Skin epidermis (tissue), 12 donors: ENCODE results near the gene RAMP3.

Experiments used
- H3K27ac ChIP-seq, 21 experiments: fragments of 200-600 bp; sonication (generic) in 11 of 21; one replicate each; pipeline ENCODE4 v1.5.0; 2020; ENCODE audit warnings: mild to moderate bottlenecking in 3 of 21, inconsistent platforms in 2 of 21, moderate library complexity in 2 of 21
- H3K4me3 ChIP-seq, 7 experiments: fragments of 200-600 bp; sonication (generic) in 2 of 7; one replicate each; pipeline ENCODE4 v1.5.0; 2020; ENCODE audit warnings: inconsistent platforms in 2 of 7, mild to moderate bottlenecking in 2 of 7, moderate library complexity in 1 of 7

Gene RAMP3

DNA sequence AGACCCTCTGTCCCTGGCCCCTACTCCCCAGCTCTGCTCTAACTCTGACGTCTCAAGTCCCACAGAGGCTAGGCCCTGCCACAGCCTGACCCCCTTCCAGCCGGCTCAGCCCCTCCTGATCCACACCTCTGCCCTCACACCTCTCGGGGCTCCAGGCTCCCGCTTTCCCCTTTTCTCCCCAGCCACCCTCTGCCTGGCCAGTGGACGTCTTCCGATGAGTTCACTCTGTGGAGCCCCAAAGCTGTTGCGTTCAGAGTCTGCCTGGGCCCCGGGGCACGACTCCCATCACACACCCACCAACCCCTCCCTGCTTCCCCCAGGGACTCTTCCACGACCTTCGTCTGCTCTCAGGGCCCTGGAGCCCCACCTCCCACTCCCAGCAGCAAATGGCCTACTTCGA is 27.7 kb upstream of the RAMP3 start:
- Histone ChIP-seq H3K4me3 (no peak overlapping the region), H3K27ac (no peak overlapping the region)

DNA sequence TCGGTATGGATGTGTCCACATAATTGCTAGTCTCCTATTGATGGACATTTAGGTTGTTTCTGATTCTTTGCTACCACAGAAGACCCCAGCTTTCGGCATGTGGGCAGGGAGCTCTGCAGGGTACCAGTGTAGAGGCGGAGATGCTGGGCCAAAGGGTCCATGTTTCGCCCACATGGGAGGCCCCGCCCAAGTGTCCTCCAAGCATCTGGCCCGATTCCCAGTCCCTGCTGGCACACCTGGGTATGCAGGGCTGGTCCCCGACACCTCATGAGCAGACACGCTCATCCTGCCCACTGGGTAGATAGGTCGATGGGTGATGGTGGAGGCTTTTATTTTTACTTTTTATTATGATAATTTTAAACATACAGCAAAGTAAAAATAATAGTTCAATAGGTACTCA is 26.7 kb upstream of the RAMP3 start:
- H3K27ac ChIP-seq, result no peak overlapping the region
- H3K4me3 ChIP-seq, result no peak overlapping the region

DNA sequence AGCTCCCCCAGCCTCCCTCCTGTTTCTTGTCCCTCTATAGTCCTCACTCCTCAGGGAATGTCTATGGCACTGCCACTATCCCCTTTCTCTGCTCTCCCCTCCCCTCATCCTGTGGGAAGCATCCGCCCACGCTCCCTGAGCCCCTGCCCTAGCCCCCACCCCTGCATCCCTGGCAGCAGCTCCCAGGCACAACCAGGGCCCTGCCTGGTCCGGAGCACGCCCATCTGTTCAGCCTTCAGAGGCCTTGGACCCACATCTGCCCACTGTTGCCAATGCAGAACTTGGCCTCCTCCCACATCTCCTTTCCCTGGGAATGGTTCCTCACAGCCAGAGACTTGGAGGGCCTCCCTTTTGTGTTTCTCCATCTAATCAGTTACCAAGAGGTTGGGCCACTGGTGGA is 25.7 kb upstream of the RAMP3 start:
- H3K27ac ChIP-seq, result no peak overlapping the region

DNA sequence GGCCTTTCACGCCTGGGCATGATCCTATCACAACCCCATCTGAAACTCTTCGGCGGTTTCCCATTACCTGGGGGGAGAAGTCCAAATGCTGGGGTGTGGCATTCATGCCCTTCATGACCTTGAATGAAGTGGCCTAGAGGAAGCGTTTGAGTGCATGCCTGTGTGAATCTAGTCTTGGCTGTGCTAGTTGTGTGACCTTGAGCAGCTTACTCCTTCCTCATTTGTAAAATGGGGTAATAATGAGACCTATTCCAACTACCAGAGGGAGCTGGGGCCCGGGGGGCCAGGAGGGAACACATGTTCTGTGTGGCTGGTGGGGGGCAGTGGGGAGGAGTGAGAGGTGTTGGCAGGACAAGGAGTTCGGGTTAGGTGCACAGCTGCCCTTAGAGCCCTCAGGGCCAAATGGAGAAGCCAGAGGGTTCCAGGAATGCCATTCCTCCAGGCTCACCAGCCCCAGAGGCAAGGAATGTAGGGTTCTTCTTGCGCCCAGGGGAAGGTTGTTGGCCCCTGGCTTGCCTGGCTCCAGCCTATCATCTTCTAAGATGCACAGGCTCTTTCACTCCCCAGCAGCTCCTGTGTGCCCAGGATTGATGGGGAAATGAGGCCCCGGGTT is 24.8 kb upstream of the RAMP3 start:
- no peak overlapping the region for H3K4me3 ChIP-seq
- no peak overlapping the region for H3K27ac ChIP-seq

More for the DNA sequence above, 25.7 kb upstream of the RAMP3 start:
- H3K4me3 ChIP-seq, result no peak overlapping the region

DNA sequence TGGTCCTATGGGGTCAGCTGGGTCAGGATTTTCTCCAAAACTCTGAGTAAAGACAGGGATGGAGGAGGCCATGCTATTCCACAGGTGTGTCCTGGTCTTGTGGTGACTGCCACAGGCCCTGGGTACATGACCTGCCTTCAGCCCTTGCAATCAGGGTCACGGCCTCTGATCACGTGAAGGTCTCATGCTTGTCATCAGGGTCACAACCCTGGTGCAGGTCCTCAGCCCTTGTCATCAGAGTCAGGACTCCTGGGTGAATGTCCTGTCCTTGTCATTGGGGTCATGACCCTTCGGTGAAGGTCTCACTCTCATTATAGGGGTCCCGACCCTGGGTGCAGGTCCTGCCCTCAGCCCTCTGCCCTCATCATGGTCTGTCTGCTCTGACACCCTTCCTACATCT is 24.2 kb upstream of the RAMP3 start:
- Histone ChIP-seq H3K27ac (no peak overlapping the region), H3K4me3 (no peak overlapping the region)

DNA sequence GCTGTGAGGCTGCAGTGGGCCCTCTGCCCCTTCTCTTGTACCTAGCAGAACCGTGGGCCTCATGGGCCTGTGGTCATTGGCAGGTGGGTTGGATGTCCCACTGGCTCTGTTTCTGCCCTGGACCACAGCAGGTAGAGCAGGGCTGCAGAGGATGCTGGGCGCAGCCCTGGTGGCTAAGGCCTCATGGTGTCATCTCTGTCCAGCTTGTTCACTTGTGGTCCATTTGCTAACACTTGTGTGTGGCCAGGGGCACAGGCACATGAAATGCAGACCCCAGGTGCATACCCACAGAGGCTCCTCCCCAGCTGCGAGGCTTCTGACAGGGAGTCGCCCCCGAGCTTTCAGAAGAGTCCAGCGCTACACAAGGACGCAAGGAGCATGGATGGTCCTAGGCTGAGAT is 23.7 kb upstream of the RAMP3 start:
- Histone ChIP-seq H3K4me3 (no peak overlapping the region), H3K27ac (no peak overlapping the region)

DNA sequence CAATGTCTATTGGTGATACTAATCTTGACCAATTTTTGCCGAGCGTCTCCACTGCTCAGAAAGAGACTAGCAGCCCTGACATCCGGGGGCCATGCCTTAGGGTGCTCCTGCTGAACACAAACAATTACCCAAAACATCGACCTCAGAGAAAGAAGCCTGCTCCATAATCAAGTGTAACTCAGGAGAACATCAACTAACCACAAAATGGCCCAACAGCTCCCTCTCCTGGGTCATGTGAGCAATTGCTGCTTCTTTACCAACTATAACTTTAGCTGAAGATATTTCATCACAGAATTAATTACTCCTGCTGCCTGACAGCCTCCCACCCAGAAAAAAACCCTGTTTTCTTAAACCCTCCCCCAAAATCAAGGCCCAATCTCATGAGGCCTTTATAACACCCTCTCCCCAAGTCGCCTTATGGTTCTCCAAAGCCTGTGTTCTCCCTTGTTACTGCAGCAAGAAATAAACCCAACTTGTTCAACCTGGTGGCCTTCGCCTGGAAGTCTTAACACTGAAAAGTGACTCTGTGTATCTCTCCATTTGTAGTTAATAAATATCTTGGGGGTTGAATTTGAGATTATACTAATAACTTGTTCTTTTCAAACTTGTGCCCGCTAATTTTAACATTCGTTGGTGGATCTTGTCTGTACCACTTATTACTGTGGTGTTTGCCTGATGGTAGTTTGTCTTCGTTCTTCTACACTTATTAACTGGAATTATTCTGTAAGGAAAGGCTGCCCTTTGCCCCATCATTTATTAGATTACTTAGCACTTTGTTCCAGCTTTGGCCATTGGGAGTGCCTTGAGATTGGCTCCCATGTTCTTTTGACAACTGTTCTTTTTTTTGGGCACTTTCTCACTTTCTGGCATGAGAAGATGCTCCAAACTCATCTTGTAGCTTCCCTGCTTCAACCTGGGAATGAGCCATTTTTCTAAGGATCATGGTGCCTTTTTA is 21.2 kb upstream of the RAMP3 start:
- H3K4me3 ChIP-seq, result no peak overlapping the region
- no peak overlapping the region for H3K27ac ChIP-seq

DNA sequence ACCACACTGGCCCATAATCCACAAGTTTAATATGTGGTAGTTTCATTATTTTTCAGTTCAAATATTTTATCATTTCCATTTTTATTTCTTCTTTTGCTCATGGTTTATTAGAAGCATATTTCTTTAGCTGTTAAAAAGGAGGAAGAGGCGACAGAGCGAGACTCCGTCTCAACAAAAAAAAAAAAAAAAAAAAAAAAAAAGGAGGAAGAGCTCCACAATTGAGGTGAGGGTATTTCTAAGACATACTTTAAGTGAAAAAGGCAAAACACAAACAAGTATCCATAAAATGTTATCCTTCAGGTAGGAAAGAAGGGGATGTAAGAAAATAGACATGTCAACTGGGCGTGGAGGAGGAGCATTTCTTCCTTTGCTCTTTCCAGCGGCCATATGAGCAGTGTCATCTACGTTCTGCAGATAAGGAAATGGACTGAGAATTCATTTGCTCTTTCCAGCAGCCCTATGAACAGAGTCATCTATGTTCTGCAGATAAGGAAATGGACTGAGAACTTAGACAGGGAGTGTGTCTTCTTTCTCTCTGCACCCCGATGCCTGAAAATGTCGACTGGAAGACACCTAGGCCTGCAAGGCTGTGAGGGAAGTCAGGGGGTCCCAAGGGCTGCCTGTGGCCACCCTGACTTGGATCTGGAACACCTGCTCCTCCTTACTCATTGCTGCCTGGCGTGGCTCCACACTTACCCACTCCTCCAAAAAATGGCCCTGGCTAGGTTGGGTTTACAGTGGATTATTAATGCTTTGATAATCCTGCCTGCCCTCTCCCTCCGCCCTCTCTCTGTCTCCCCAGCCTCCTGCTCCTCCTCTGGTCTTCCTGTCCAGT is 18.9 kb upstream of the RAMP3 start:
- no peak overlapping the region for H3K27ac ChIP-seq
- H3K4me3 ChIP-seq, result no peak overlapping the region

DNA sequence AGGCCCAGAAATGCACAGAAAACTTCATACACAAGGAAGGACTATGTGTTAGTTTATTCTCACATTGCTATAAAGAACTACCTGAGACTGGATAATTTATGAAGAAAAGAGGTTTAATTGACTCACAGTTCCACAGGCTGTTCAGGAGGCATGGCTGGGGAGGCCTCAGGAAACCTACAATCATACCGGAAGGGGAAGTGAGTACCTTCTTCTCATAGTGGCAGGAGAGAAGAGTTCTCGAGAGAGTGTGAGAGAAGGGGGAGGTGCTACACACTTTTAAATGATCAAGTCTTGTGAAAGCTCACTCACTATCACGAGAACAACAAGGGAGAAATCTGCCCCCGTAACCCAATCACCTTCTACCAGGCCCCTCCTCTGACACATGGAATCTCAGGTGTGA is 16.8 kb upstream of the RAMP3 start:
- Histone ChIP-seq H3K27ac (no peak overlapping the region), H3K4me3 (no peak overlapping the region)

DNA sequence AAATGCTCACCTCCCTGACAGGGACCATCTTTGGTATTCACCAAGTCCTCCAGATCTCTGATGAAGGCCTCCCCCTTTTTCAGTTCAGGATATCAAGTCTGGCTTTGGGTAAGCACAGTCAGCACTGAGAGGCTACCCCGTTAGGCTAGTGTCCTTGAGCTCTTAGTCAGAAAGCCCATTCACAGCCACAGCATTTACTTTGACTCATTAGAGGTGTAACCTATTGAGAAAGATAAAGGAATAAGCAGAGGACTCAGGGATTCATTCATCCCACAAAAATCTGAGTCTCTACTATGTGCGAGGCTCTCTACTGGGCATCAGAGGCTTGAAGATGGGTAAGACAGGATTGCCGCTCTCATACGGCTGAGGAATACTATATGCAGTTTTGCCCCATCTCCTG is 14.0 kb upstream of the RAMP3 start:
- Histone ChIP-seq H3K4me3 (no peak overlapping the region), H3K27ac (no peak overlapping the region)

DNA sequence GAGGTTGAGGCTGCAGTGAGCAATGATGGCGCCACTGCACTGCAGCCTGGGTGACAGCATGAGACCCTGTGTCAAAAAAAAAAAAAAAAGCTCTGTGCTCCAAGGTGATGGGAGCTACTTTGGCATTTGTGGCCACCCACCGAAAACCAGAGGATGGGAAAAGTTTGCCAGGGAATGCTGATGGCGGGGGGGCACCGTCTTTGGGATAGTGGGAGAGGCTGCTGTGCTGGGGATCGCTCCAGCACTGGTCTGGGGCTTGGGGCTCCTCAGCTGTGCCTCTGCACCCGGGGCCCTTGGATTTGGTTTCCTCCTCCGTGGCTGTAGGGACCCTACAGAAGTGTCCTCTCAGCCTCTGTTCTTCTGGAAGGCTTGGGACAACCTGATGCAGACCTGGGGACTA is 11.7 kb upstream of the RAMP3 start:
- H3K4me3 ChIP-seq, result no peak overlapping the region

DNA sequence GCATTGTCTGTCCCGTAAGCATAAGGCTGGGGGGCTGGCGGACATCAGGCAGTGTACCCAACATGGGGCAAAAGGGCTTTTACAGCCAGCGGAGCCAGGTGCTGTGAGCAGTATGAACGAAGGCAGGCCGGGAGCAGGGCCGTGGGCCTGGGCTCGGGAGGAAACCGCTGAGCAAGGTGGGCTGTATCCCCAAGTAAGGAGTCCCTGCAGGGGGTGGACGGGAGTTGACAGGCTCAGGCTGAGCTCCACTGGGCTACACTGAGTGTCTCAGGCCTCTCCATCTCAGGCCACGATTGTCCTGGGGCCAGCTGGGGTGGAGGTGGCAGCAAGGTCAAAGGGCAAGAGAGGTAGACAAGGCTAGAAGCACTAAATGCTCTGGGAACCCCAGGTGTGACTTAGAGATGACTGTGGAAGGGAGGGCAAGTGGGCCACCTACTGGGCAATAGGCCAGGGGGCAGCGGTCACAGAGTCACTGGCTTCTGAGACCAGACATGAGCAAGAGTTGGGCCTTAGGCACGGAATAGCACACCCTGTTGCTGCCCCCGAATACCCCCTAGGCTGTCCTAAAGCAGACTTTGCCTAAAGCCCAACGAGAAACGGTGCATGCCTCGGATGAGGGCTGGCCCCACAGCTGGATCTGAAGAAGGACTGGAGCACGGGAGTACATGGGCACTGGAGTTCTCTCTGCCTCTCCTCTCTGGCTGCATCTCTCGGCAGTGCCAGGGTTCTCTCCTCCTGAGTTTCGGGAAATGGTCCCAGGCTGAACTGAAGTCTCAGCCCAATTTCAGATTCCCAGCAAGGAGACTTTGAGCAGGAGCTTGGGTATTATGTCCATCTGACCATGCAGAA is 10.8 kb upstream of the RAMP3 start:
- H3K27ac ChIP-seq, result no peak overlapping the region
- H3K4me3 ChIP-seq, result no peak overlapping the region

More for the DNA sequence above, 11.7 kb upstream of the RAMP3 start:
- no peak overlapping the region for H3K27ac ChIP-seq

DNA sequence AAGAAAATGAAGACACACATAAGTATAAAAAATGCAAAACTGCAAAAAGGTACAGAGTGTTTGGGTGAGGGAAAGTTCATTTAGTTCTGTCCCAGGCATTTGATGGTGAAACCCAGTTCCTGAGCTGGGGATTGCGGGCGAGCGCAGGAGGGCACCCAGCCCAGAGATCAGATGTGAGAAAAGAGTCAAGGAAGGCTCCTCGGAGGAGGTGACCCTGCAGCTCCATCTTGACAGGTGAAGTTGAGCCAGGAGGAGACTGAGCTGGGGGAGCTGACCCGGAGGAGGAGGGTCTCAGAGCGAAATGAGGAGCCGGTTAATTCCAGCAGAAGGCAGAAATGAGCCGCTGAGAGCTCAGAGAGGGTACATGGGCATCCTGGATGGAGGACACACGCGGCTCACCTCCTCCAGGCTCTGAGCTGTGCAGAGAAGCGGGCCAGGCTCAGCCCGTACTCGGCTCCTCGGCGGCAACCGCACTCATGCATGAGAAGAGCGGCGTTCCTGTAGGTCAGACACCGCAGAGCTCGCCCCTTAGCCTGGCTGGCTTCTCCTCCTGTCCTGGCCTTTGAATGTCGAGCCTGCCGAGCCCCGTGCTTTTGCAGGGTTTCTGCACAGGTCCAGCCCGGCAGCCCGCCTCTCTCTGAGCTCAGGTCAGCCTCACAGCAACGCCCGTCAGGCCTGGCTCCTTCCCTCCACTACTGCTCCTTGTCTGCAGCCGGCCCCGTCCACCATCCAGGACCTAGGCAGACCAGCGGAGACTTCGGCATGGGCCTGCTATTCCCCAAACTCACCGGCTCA is 9.5 kb upstream of the RAMP3 start:
- Histone ChIP-seq H3K4me3 (no peak overlapping the region), H3K27ac (no peak overlapping the region)

DNA sequence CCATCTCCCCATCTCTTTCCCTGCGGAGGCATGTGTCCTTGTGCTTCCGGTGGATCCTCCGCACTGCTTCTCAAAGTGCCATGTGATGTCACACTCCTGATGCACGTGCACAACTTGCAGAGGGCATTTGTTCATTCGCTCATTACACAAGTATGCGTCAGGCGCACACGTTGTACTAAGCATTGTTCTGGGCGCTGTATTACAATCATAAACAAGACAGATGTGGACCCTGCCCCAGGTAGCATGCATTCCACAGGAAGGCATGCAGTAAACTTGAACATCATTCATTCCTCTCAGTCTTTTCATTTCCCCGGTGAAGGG is 9.0 kb upstream of the RAMP3 start:
- no peak overlapping the region for H3K27ac ChIP-seq
- H3K4me3 ChIP-seq, result no peak overlapping the region

DNA sequence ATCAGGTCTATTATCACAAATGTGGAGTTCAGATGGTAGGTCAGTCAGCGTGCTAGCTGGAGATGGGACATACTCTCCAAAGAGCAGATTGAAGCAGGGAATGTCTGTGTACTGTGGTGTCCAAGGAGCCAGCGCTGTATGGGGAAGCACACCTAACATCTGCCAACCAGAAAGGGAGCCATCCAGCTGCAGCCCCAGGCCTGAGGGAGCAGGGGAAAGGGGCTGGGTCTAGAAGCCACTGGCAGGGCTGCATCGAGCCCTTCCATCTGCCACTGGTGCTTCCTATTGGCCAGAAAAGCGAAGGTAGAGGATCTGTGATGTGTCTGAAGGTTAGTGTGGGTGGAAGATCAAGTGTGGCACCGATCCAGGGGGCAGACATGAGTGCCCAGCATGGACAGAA is 8.0 kb upstream of the RAMP3 start:
- H3K4me3 ChIP-seq, result no peak overlapping the region
- H3K27ac ChIP-seq, result no peak overlapping the region

DNA sequence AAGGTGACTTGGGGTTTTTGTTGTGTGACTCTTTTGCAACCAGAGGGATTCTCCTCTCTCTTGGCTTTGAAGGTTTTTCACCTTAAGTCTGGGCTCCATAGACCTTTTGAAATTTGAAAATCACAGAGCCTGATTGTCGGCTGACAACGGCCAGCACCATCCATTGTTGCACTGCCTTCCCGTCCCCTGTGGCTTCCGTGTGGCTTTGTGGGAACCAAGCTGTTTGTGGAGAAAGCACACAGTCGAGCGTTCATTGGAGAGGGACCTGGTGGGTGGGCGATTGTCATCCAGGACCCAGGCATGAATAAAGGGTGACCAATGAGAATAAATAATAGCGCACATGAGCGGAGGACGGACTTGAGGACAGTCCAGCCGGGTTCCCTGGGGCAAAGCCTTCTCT is 7.4 kb upstream of the RAMP3 start:
- no peak overlapping the region for H3K4me3 ChIP-seq
- H3K27ac ChIP-seq, result no peak overlapping the region

DNA sequence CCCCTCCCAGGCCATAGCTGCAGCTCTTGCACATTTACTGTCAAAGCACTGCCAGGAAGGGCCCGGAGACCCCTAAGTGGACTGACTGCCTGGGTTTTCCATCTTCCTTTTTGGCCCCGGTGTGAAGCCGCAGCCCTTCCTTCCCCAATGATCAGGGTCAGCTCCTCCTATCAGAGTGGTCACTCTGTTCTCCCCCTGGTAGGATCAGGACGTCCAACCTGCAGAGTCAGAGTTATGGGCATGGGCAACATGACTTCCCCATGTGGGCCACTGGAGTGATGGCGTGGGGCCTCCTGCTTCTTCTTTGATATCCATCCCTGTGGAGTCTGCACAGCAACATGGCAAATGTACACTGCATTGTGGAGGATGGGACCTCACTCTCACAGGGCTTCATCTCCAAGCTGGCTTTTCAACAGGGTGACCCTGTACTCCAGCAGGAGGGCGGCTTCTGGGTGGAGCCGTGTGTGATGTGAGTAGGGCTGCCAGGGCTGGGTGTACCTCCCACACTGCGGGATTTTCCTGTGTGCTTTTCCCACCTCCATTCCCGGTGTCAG is 6.4 kb upstream of the RAMP3 start:
- no peak overlapping the region for H3K4me3 ChIP-seq

DNA sequence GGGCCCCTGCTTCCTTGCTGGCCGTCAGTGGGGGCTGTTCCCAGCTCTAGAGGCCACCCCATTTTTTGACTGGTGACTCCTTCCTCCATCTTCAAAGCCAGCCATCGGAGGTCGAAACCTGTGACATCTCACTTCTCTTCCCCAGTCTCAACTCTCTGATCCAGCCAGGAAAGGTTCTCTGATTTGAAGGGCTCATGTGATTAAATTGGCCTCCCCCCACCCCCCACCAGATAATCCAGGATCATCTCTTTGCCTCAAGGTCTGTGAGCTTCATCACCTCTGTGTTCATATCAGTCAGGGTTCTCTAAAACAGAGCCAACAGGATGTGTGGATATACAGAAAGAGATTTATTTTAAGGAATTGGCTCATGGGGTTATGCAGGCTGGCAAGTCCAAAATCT is 5.6 kb upstream of the RAMP3 start:
- H3K4me3 ChIP-seq, result no peak overlapping the region
- H3K27ac ChIP-seq, result no peak overlapping the region

More for the DNA sequence above, 6.4 kb upstream of the RAMP3 start:
- H3K27ac ChIP-seq, result no peak overlapping the region

DNA sequence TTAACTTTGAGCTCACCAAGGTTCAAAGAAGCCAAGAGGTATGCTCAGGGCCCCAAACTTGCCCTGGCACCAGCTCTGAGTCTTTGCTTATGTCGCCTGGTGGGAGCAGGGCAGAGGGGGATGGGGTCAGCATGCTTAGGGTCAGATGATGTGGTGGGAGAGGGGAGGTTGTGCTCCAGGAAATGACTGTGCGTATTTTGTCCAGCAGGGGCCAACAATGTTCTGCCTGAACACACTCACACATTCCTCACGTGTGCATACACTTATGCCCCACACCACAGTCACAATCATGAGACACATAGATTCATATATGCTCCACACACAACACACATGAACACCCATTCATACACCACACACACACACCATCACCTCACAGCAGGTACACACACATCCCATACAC is 4.4 kb upstream of the RAMP3 start:
- Histone ChIP-seq H3K27ac (no peak overlapping the region), H3K4me3 (no peak overlapping the region)
